Body of pancreas (tissue), 4 donors: Measurements from ENCODE around the gene XRCC4.

Experiments
- CTCF ChIP-seq, 7 experiments: fragments of 450-650 bp in 4 of 7; fragments of 200-600 bp in 3 of 7; sonication (generic) in 3 of 7; IDR thresholded peaks; one replicate each; pipeline ENCODE4 v1.5.1; 2016 to 2019; ENCODE audit warnings: antibody characterized with exemption in 7 of 7
- POLR2A ChIP-seq, 3 donors: fragments of 450-650 bp; IDR thresholded peaks; one replicate each; pipeline ENCODE4 v1.6.1; 2016; ENCODE audit warnings: antibody characterized with exemption in 3 of 3, mild to moderate bottlenecking in 2 of 3

GRCh38 chr5:83353231-83353630 is 275.9 kb downstream of the XRCC4 start:
- no peak for TF ChIP-seq CTCF (IDR thresholded peaks at IDR 0.05)
- no peak for TF ChIP-seq POLR2A (IDR thresholded peaks at IDR 0.05)
